Measurements from ENCODE around the gene BNC2. TPM values are rescaled to one million over a fixed set of nuclear protein-coding genes. Genes with fewer than 3 reads are reported as not detected.

Gene BNC2
- total RNA-seq, 1 experiment from 2014 or later: 43.6 TPM

DNA sequence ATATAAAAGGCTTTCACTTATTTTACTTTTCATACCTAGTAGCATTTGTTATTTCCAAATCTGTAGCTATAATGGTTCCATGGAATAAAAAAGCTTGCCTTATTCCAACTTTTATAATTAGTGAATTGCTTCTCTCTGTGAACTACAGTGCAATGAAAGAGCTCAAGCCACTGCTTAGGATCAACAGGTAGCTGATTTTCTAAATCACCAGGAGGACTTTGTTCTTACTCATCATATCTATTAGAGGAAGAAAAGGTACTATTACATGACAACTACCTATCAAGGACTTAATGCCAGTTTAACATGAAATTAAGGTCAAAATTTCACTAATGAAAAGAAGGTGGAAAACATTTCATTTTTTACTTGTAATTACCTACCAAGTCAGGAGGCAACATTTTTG lies 414.6 kb downstream of the BNC2 start:
- peaks cover 35 to 56% of the 10 kb centered on the region in 2 experiments for H3K4me1 Mint-ChIP-seq
- no peak overlapping the region for H2BK20ac ChIP-seq (ENCODE audit: low read depth, low read length, poor library complexity, severe bottlenecking)
- no peak overlapping the region for H3T11ph ChIP-seq (ENCODE audit: low read length)

More for the DNA sequence above, 414.6 kb downstream of the BNC2 start:
- no peak overlapping the region for H2BK120ac ChIP-seq (ENCODE audit: low read depth, low read length, poor library complexity, severe bottlenecking)
- H3K4ac ChIP-seq (ENCODE audit: low read depth, low read length): no peak overlapping the region
- H4K8ac ChIP-seq (replicated peaks; ENCODE audit: insufficient read length, low read depth, low read length): no peak overlapping the region
- H4K20me1 ChIP-seq (ENCODE audit: control insufficient read depth, insufficient read depth, insufficient read length): no peaks in the 10 kb centered on the region
- H3K27ac Mint-ChIP-seq: no peak overlapping the region
- no peak overlapping the region for H3K18ac ChIP-seq (ENCODE audit: insufficient read length, low read depth, low read length)
- DNase-seq: no peak
- no peaks in the 10 kb centered on the region for H3K36me3 Mint-ChIP-seq (ENCODE audit: insufficient read depth in 1 of 3, low read depth in 3 of 3)
- no peak overlapping the region for H3K14ac ChIP-seq (ENCODE audit: insufficient read depth, low read length)
- no peak overlapping the region for H3K9ac ChIP-seq (ENCODE audit: extremely low read depth, insufficient read length, low read length)
- no peak overlapping the region for H2AFZ ChIP-seq (ENCODE audit: low read length)
- TF ChIP-seq, protein P1, sequence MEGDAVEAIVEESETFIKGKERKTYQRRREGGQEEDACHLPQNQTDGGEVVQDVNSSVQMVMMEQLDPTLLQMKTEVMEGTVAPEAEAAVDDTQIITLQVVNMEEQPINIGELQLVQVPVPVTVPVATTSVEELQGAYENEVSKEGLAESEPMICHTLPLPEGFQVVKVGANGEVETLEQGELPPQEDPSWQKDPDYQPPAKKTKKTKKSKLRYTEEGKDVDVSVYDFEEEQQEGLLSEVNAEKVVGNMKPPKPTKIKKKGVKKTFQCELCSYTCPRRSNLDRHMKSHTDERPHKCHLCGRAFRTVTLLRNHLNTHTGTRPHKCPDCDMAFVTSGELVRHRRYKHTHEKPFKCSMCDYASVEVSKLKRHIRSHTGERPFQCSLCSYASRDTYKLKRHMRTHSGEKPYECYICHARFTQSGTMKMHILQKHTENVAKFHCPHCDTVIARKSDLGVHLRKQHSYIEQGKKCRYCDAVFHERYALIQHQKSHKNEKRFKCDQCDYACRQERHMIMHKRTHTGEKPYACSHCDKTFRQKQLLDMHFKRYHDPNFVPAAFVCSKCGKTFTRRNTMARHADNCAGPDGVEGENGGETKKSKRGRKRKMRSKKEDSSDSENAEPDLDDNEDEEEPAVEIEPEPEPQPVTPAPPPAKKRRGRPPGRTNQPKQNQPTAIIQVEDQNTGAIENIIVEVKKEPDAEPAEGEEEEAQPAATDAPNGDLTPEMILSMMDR (conservative IDR thresholded peaks at IDR 0.05): no peak
- no peaks in the 10 kb centered on the region for H3K79me2 ChIP-seq (ENCODE audit: insufficient read depth, low read length)
- no peaks in the 10 kb centered on the region for H3K23me2 ChIP-seq (ENCODE audit: insufficient read length, low read depth, low read length, poor library complexity, severe bottlenecking)
- H3K56ac ChIP-seq (ENCODE audit: insufficient read length, low read depth, low read length): no peak overlapping the region
- H2BK5ac ChIP-seq (ENCODE audit: insufficient read length, low read length): no peak overlapping the region
- no peak overlapping the region for H2BK15ac ChIP-seq (ENCODE audit: low read depth, low read length)
- H4K5ac ChIP-seq (ENCODE audit: insufficient read length, low read depth, low read length): no peak overlapping the region
- H3K4me3 Mint-ChIP-seq: no peak overlapping the region
- no peak overlapping the region for H2BK12ac ChIP-seq (ENCODE audit: insufficient read length, low read depth, low read length)
- no peaks in the 10 kb centered on the region for H3K9me3 Mint-ChIP-seq
- H4K91ac ChIP-seq (ENCODE audit: insufficient read length, low read depth, low read length): no peak overlapping the region
- no peaks in the 10 kb centered on the region for H3K27me3 ChIP-seq (ENCODE audit: insufficient read depth, low read length)
- no peaks in the 10 kb centered on the region; the same call in 1 of the 2 replicates for H3K4me1 ChIP-seq (ENCODE audit: insufficient read depth, low read length)
- H2AK5ac ChIP-seq (ENCODE audit: insufficient read length, low read length): no peak overlapping the region
- H3K79me1 ChIP-seq (ENCODE audit: insufficient read depth, low read depth, low read length, poor library complexity, severe bottlenecking): no peaks in the 10 kb centered on the region
- H3K9me3 ChIP-seq (ENCODE audit: control insufficient read depth, low read depth, low read length): no peaks in the 10 kb centered on the region
- H3K4me2 ChIP-seq (ENCODE audit: insufficient read depth, insufficient read length, low read length): no peak overlapping the region
- H3K23ac ChIP-seq (ENCODE audit: insufficient read length, low read depth, low read length): no peak overlapping the region
- no peak overlapping the region for H3K27ac ChIP-seq (ENCODE audit: insufficient read length, low read depth, low read length)
- H3K27me3 Mint-ChIP-seq (ENCODE audit: low read depth): no peaks in the 10 kb centered on the region

Data from H9 (cell line).